Trophoblast cell (in vitro differentiated cells and primary cell): ENCODE data around the gene ANKRD13A.

Source experiments
- DNase-seq, 2 donors: peaks; one replicate each; pipeline ENCODE4 v3.0.0-alpha.2; 2016
- H2AFZ ChIP-seq: 2 replicates; pipeline ENCODE4 v1.6.1; 2013; ENCODE audit warnings: low read length, moderate library complexity, mild to moderate bottlenecking; ENCODE audit not compliant: insufficient read depth, poor library complexity
- H2AK5ac ChIP-seq: 2 replicates; pipeline ENCODE4 v1.6.1; 2013; ENCODE audit warnings: mild to moderate bottlenecking, low read length
- H2BK120ac ChIP-seq: 2 replicates; pipeline ENCODE4 v1.6.1; 2013; ENCODE audit warnings: low read length, mild to moderate bottlenecking, moderate library complexity; ENCODE audit not compliant: insufficient read depth, poor library complexity
- H2BK12ac ChIP-seq: 2 replicates; pipeline ENCODE4 v1.6.1; 2013; ENCODE audit warnings: mild to moderate bottlenecking, low read length, moderate library complexity
- H2BK5ac ChIP-seq: 2 replicates; pipeline ENCODE4 v1.6.1; 2013; ENCODE audit warnings: low read length, low read depth, moderate library complexity, mild to moderate bottlenecking; ENCODE audit not compliant: poor library complexity
- H3K14ac ChIP-seq: 2 replicates; pipeline ENCODE4 v1.6.1; 2013; ENCODE audit warnings: mild to moderate bottlenecking, low read length
- H3K18ac ChIP-seq: 2 replicates; pipeline ENCODE4 v1.6.1; 2013; ENCODE audit warnings: mild to moderate bottlenecking, low read length
- H3K23ac ChIP-seq: 2 replicates; pipeline ENCODE4 v1.6.1; 2013; ENCODE audit warnings: low read length
- H3K27ac ChIP-seq: 2 replicates; pipeline ENCODE4 v1.5.1; 2013; ENCODE audit warnings: low read depth, mild to moderate bottlenecking, inconsistent platforms, low read length, moderate library complexity
- H3K27me3 ChIP-seq: 2 replicates; pipeline ENCODE4 v1.6.1; 2013; ENCODE audit warnings: inconsistent platforms, mild to moderate bottlenecking, low read length, moderate library complexity; ENCODE audit not compliant: insufficient read depth
- H3K36me3 ChIP-seq, 2 experiments: 1 replicate in 1 of 2; 2 replicates in 1 of 2; pipeline ENCODE4 v1.6.1; 2013; ENCODE audit warnings: low read length in 2 of 2, mild to moderate bottlenecking in 2 of 2, moderate library complexity in 1 of 2; ENCODE audit not compliant: insufficient read depth in 2 of 2, control insufficient read depth in 1 of 2
- H3K4ac ChIP-seq: 2 replicates; pipeline ENCODE4 v1.6.1; 2013; ENCODE audit warnings: low read depth, mild to moderate bottlenecking, low read length, moderate library complexity
- H3K4me1 ChIP-seq, 2 experiments: 1 replicate in 1 of 2; 2 replicates in 1 of 2; pipeline ENCODE4 v1.6.1; 2013; ENCODE audit warnings: low read length in 2 of 2, mild to moderate bottlenecking in 2 of 2, moderate library complexity in 1 of 2; ENCODE audit not compliant: insufficient read depth in 2 of 2, control insufficient read depth in 1 of 2
- H3K4me2 ChIP-seq: 2 replicates; pipeline ENCODE4 v1.6.1; 2013; ENCODE audit warnings: inconsistent platforms, mild to moderate bottlenecking, low read length, moderate library complexity
- H3K4me3 ChIP-seq: 2 replicates; pipeline ENCODE4 v1.5.1; 2013; ENCODE audit warnings: mild to moderate bottlenecking, low read depth, low read length, inconsistent platforms
- H3K79me1 ChIP-seq: one replicate; pipeline ENCODE4 v1.6.1; 2013; ENCODE audit warnings: low read length
- H3K79me2 ChIP-seq: 2 replicates; pipeline ENCODE4 v1.6.1; 2013; ENCODE audit warnings: low read length, mild to moderate bottlenecking; ENCODE audit not compliant: control insufficient read depth, insufficient read depth, poor library complexity
- H3K9ac ChIP-seq: 2 replicates; pipeline ENCODE4 v1.6.1; 2013; ENCODE audit warnings: mild to moderate bottlenecking, low read length
- H3K9me3 ChIP-seq: 2 replicates; pipeline ENCODE4 v1.6.1; 2013; ENCODE audit warnings: low read depth, mild to moderate bottlenecking, control low read depth, inconsistent platforms, low read length; ENCODE audit not compliant: insufficient read depth
- H4K12ac ChIP-seq: 2 replicates; pipeline ENCODE4 v1.6.1; 2013; ENCODE audit warnings: low read depth, mild to moderate bottlenecking, low read length, moderate library complexity
- H4K8ac ChIP-seq: 2 replicates; pipeline ENCODE4 v1.6.1; 2013; ENCODE audit warnings: low read depth, mild to moderate bottlenecking, low read length, moderate library complexity
- H4K91ac ChIP-seq: one replicate; pipeline ENCODE4 v1.6.1; 2013; ENCODE audit warnings: low read depth, mild to moderate bottlenecking, low read length, moderate library complexity
- WGBS: extraction: QIAGEN DNeasy Blood & Tissue Kit; methylation state at CpG from one replicate; pipeline ENCODE4 v1.1.7; 2013; ENCODE audit warnings: missing lambda C conversion rate; ENCODE audit not compliant: insufficient read length, insufficient coverage; ENCODE audit errors: extremely low coverage; 5-methylcytosine and 5-hydroxymethylcytosine counted together

The ANKRD13A gene

DNA sequence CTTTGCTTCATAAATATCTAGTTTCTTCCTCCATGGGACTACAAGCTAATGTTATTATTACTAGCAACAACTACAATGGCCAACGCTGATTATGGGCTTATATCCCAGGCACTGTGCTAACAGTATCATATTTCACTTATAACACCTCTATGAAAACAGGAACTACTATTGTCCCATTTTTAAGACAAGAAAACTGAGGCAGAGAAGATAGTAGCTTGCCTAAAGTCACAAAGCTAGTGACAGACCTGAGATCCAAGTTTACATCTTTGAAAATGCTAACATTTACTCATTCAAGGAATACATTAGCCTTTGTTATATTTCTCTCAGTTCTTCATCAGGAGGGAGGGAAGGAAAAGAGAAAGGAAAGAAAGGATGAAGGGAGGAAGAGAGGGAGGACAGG lies 35.9 kb upstream of the ANKRD13A start:
- no peak for DNase-seq
- Histone ChIP-seq H2BK120ac (no peak overlapping the region), H2AK5ac (no peak overlapping the region), H3K27ac (no peak overlapping the region), H3K4me1 (no peaks in the 10 kb centered on the region), H2BK12ac (no peak overlapping the region), H4K91ac (no peak overlapping the region), H3K23ac (no peak overlapping the region), H4K12ac (no peak overlapping the region), H3K27me3 (no peaks in the 10 kb centered on the region), H3K14ac (no peak overlapping the region), H2BK5ac (no peak overlapping the region), H2AFZ (no peak overlapping the region), H4K8ac (no peak overlapping the region), H3K79me1 (no peaks in the 10 kb centered on the region), H3K4ac (no peak overlapping the region), H3K18ac (no peak overlapping the region), H3K4me3 (no peak overlapping the region), H3K36me3 (peaks cover 11 to 18% of the 10 kb centered on the region in 2 experiments), H3K4me2 (no peak overlapping the region), H3K9ac (no peak overlapping the region), H3K9me3 (no peaks in the 10 kb centered on the region), H3K79me2 (no peaks in the 10 kb centered on the region)
- no CpG with 5 or more reads among the region's 1 CpG for WGBS

DNA sequence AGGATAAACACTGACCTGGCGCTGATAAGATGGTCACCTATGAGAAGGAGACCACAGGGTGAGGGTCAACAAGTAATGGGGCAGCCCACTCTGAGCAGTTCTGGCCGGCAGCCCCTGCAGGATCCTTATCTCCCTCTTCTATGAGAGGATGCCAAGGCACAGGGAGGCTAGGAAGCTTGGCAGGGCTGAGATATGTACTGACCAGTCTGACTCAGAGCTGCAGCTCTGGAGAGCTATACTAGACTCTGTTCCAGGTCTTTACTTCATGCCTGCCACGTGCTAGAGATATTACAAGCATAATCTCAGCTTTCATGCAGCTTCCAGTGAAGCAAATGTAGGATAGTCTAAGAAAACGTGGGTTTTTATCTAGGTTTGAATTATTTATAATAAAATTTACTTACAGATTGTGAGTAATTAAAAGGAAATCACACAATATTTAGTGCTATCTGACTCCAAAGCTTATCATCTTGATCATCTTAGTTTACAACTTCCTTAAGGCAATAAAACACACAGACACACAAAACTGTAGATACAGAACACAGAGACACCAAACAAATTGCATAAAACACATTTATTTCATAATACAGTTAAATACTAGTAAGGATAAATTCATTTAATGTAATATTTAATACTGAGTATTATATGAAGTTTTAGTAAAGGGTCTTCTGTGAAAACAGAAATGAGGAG lies 35.3 kb upstream of the ANKRD13A start:
- H3K4ac ChIP-seq: no peak overlapping the region
- H3K36me3 ChIP-seq: peaks cover 11 to 18% of the 10 kb centered on the region in 2 experiments
- H2AFZ ChIP-seq: no peak overlapping the region
- H2BK5ac ChIP-seq: no peak overlapping the region
- H3K27me3 ChIP-seq: no peaks in the 10 kb centered on the region
- H2BK120ac ChIP-seq: no peak overlapping the region
- no peak overlapping the region for H3K9ac ChIP-seq
- no peaks in the 10 kb centered on the region for H3K79me2 ChIP-seq
- H3K9me3 ChIP-seq: no peaks in the 10 kb centered on the region
- no peak overlapping the region for H3K27ac ChIP-seq
- no peak overlapping the region for H2BK12ac ChIP-seq
- H4K12ac ChIP-seq: no peak overlapping the region
- WGBS: no CpG with 5 or more reads among the region's 4 CpGs
- no peak overlapping the region for H3K4me3 ChIP-seq
- no peak overlapping the region for H3K14ac ChIP-seq
- H2AK5ac ChIP-seq: no peak overlapping the region
- H4K91ac ChIP-seq: no peak overlapping the region
- H4K8ac ChIP-seq: no peak overlapping the region
- H3K4me1 ChIP-seq: peaks cover 0 to 2% of the 10 kb centered on the region in 2 experiments
- no peak overlapping the region for H3K23ac ChIP-seq
- no peaks in the 10 kb centered on the region for H3K79me1 ChIP-seq
- DNase-seq: no peak
- no peak overlapping the region for H3K18ac ChIP-seq
- no peak overlapping the region for H3K4me2 ChIP-seq

DNA sequence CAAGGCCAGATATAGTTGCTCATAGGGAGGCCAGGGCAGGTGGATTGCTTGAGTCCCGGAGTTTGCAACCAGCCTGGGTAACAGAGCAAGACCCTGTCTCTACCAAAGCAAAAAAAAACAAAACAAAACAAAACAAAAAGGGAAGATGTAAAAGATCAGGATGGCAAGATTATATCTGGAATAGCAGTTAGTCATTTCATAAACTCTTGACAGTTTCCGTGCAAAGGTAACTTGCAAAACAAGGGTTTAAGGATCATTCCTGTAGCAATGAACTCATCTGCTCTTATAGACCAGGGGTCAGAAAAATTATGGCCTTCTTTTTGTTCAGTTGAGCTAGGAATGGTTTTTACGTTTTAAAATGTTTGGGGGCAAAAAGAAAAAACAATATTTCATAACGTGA lies 32.7 kb upstream of the ANKRD13A start:
- peak; percentile 41 to 87 for DNase-seq
- Histone ChIP-seq H4K8ac (no peak overlapping the region), H3K9ac (no peak overlapping the region), H3K27ac (no peak overlapping the region), H3K18ac (no peak overlapping the region), H3K36me3 (peaks cover 17 to 20% of the 10 kb centered on the region in 2 experiments), H3K4me2 (no peak overlapping the region), H2BK120ac (no peak overlapping the region), H3K27me3 (no peaks in the 10 kb centered on the region), H3K23ac (no peak overlapping the region), H3K4me1 (peaks cover 0 to 2% of the 10 kb centered on the region in 2 experiments), H3K79me2 (no peaks in the 10 kb centered on the region), H4K12ac (no peak overlapping the region), H2AK5ac (no peak overlapping the region), H2BK5ac (no peak overlapping the region), H2AFZ (no peak overlapping the region), H4K91ac (no peak overlapping the region), H3K79me1 (no peaks in the 10 kb centered on the region), H2BK12ac (no peak overlapping the region), H3K14ac (no peak overlapping the region), H3K4me3 (no peak overlapping the region), H3K4ac (no peak overlapping the region), H3K9me3 (no peaks in the 10 kb centered on the region)
- no CpG with 5 or more reads among the region's 4 CpGs for WGBS

DNA sequence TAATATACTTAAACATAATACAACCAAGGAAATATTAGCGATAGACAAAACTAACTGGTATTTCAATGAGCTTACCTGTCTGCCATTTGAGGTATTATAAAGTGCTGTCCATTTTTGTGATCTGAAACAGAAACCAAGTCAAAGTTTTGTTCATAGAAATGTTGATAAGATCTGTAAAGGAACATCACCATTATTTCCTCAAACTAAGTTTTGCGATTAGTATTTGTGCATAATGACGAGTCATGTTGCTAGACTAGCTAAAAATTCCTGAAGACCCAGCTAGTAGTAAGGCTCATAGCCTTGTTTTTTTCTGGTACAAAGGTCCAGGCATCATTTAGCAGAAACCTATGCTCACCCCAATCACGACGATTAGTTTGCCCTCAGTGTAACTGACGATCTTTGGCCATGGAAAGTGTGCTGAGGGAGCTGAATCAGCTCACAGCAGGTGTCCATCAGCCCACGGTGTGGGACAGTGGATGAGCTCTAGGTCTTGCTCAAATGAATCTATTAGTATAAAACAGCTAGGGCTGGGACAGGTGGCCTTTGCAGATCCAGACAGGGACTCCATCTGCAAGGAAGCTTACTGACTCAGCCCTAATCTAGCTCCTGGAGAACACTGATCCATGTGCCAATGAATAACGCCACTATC lies 31.7 kb upstream of the ANKRD13A start:
- H2BK120ac ChIP-seq: no peak overlapping the region
- peaks cover 0 to 2% of the 10 kb centered on the region in 2 experiments for H3K4me1 ChIP-seq
- no peak overlapping the region for H3K27ac ChIP-seq
- H3K14ac ChIP-seq: no peak overlapping the region
- H2AFZ ChIP-seq: no peak overlapping the region
- H2BK12ac ChIP-seq: no peak overlapping the region
- H4K8ac ChIP-seq: no peak overlapping the region
- H2BK5ac ChIP-seq: no peak overlapping the region
- no peak overlapping the region for H3K9ac ChIP-seq
- no peak overlapping the region for H4K12ac ChIP-seq
- H3K23ac ChIP-seq: no peak overlapping the region
- peak; percentile 34 to 85 for DNase-seq
- H3K79me2 ChIP-seq: no peaks in the 10 kb centered on the region
- WGBS: no CpG with 5 or more reads among the region's 8 CpGs
- no peak overlapping the region for H2AK5ac ChIP-seq
- no peak overlapping the region for H3K4ac ChIP-seq
- H3K18ac ChIP-seq: no peak overlapping the region
- no peak overlapping the region for H4K91ac ChIP-seq
- no peaks in the 10 kb centered on the region for H3K79me1 ChIP-seq
- peaks cover 17 to 20% of the 10 kb centered on the region in 2 experiments for H3K36me3 ChIP-seq
- no peaks in the 10 kb centered on the region for H3K9me3 ChIP-seq
- H3K27me3 ChIP-seq: no peaks in the 10 kb centered on the region
- H3K4me2 ChIP-seq: no peak overlapping the region
- no peak overlapping the region for H3K4me3 ChIP-seq
